ENCODE measurements around the gene DLG5.

GRCh38 chr10:77939561-77940001 lies 13.0 kb upstream of the DLG5 start:
- TF ChIP-seq EZH2 (IDR thresholded peaks at IDR 0.05; ENCODE audit: borderline replicate concordance, insufficient read depth, low read depth, low read length, poor library complexity, severe bottlenecking) (no peak), CTCF (IDR thresholded peaks at IDR 0.05) (no peak)
